Osteocyte (in vitro differentiated cells): Measurements from ENCODE around the gene PRKD1. TPM values are rescaled to one million over a fixed set of nuclear protein-coding genes. Genes with fewer than 3 reads are reported as not detected.
"Not testable (repeated sequence)": the region's sequence is repeated elsewhere in the genome, so short reads cannot be mapped to it uniquely, and the experiment has no call there.

ENCODE experiments used
- DNase-seq: peaks from one replicate; pipeline ENCODE4 v3.0.0; 2021; ENCODE audit warnings: mixed read lengths; ENCODE audit not compliant: unreplicated experiment; ENCODE audit errors: extremely low spot score
- H3K27ac Mint-ChIP-seq: one replicate; pipeline ENCODE4 v1.8.0; 2021; ENCODE audit warnings: mild to moderate bottlenecking, mixed read lengths; ENCODE audit not compliant: unreplicated experiment
- H3K27me3 Mint-ChIP-seq: one replicate; pipeline ENCODE4 v1.8.0; 2021; ENCODE audit warnings: mixed read lengths; ENCODE audit not compliant: unreplicated experiment
- H3K36me3 Mint-ChIP-seq: one replicate; pipeline ENCODE4 v1.8.0; 2021; ENCODE audit warnings: mixed read lengths; ENCODE audit not compliant: unreplicated experiment
- H3K4me1 Mint-ChIP-seq: one replicate; pipeline ENCODE4 v1.8.0; 2021; ENCODE audit warnings: mixed read lengths; ENCODE audit not compliant: unreplicated experiment
- H3K4me3 Mint-ChIP-seq: one replicate; pipeline ENCODE4 v1.8.0; 2021; ENCODE audit warnings: mild to moderate bottlenecking, moderate library complexity, mixed read lengths; ENCODE audit not compliant: unreplicated experiment
- H3K9me3 Mint-ChIP-seq: one replicate; pipeline ENCODE4 v1.8.0; 2021; ENCODE audit warnings: mixed read lengths; ENCODE audit not compliant: unreplicated experiment
- total RNA-seq: library from RNA; stranded (reverse); gene quantifications from 2 replicates; pipeline ENCODE4 v1.2.1, GENCODE V29; 2021
- TF ChIP-seq, protein P1 (sequence below): fragments of 200-600 bp; sonication (generic); IDR thresholded peaks from 2 replicates; pipeline ENCODE4 v1.5.0; 2021; ENCODE audit warnings: antibody characterized with exemption, mild to moderate bottlenecking, moderate library complexity

The PRKD1 gene
- total RNA-seq, 1 donor from 2014 or later = 6.6 TPM

DNA sequence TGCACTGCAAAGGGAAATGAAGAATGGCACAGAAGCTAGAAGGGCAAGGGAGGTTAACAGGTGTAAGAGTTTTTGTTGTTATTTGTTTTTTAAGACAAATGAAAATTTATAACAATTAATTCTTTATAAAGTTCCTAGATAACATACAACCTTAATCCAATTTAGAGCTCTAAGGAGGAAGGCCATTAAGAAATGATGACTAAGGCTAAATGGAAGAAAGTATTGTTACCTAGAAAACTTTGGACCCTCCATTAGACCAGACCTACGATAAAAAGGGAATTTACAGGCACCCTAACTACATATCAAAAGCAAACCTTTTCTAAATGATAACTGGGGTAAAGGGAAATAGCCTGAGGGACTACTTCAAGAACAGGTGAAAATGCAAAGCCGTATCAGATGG is 130.8 kb downstream of the PRKD1 start:
- no peaks in the 10 kb centered on the region for H3K36me3 Mint-ChIP-seq
- H3K4me1 Mint-ChIP-seq = no peaks in the 10 kb centered on the region
- no peak for DNase-seq
- no peaks in the 10 kb centered on the region for H3K27me3 Mint-ChIP-seq
- H3K9me3 Mint-ChIP-seq = no peaks in the 10 kb centered on the region
- TF ChIP-seq, protein P1, sequence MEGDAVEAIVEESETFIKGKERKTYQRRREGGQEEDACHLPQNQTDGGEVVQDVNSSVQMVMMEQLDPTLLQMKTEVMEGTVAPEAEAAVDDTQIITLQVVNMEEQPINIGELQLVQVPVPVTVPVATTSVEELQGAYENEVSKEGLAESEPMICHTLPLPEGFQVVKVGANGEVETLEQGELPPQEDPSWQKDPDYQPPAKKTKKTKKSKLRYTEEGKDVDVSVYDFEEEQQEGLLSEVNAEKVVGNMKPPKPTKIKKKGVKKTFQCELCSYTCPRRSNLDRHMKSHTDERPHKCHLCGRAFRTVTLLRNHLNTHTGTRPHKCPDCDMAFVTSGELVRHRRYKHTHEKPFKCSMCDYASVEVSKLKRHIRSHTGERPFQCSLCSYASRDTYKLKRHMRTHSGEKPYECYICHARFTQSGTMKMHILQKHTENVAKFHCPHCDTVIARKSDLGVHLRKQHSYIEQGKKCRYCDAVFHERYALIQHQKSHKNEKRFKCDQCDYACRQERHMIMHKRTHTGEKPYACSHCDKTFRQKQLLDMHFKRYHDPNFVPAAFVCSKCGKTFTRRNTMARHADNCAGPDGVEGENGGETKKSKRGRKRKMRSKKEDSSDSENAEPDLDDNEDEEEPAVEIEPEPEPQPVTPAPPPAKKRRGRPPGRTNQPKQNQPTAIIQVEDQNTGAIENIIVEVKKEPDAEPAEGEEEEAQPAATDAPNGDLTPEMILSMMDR = no peak
- H3K27ac Mint-ChIP-seq = no peak overlapping the region
- H3K4me3 Mint-ChIP-seq = no peak overlapping the region

DNA sequence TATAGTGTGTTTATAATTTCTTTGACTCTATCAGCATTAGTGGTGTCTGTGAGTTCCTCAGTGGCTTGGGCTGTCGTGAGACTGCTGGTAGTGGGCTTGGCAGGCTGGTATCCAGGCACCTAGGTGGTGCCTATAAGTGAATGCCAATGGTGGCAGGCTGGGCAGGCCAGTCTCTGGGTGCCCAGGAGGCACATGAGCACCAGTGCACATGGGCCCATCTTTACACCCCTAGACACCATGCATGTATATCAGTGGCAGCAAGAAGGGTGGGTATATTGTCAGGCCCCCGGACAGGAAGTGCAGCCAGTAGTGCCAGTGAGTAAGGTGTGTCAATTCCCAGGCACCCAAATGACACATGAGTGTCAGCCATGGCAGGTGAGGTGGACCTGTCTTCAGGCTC is 138.2 kb downstream of the PRKD1 start:
- Mint-ChIP-seq H3K27me3 (no peaks in the 10 kb centered on the region), H3K4me3 (no peak overlapping the region), H3K27ac (no peak overlapping the region), H3K9me3 (peaks cover 13% of the 10 kb centered on the region), H3K4me1 (no peaks in the 10 kb centered on the region), H3K36me3 (no peaks in the 10 kb centered on the region)
- DNase-seq = no peak
- TF ChIP-seq, protein P1 = no peak

- DNase-seq = no peak
- H3K4me1 Mint-ChIP-seq = no peaks in the 10 kb centered on the region
- TF ChIP-seq, protein P1 = no peak
- H3K4me3 Mint-ChIP-seq = no peak overlapping the region
- H3K27ac Mint-ChIP-seq = no peak overlapping the region
- H3K27me3 Mint-ChIP-seq = no peaks in the 10 kb centered on the region
- H3K9me3 Mint-ChIP-seq = peaks cover 23% of the 10 kb centered on the region
- H3K36me3 Mint-ChIP-seq = no peaks in the 10 kb centered on the region
Measured at GRCh38 chr14:29788093-29788492, 139.6 kb downstream of the PRKD1 start.

GRCh38 chr14:29783556-29783955 is 144.1 kb downstream of the PRKD1 start:
- TF ChIP-seq, protein P1 = no peak
- Mint-ChIP-seq H3K4me1 (no peaks in the 10 kb centered on the region), H3K4me3 (no peak overlapping the region), H3K27ac (no peak overlapping the region), H3K36me3 (no peaks in the 10 kb centered on the region), H3K9me3 (peaks cover 30% of the 10 kb centered on the region), H3K27me3 (no peaks in the 10 kb centered on the region)
- no peak for DNase-seq

DNA sequence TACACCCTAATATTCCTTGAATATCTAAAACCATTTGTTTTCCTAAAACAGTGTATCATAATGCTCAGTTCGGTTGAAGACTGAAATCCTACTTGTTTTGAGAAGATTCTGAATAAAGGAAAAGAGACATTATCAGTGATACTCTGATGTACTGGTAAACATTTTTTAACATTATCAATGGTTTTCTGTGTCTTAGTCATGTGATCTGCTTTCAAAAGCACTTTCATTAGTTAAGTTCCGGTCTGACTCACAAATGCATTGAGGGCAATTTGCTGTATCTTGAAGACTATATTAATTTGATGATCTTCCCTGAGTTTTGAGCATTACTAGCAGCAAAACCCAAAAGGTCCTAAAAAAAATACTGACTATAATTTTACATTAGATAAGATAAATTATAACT is 145.6 kb downstream of the PRKD1 start:
- TF ChIP-seq, protein P1 = no peak
- Mint-ChIP-seq H3K9me3 (peaks cover 44% of the 10 kb centered on the region), H3K27ac (no peak overlapping the region), H3K27me3 (no peaks in the 10 kb centered on the region), H3K4me3 (no peak overlapping the region), H3K36me3 (no peaks in the 10 kb centered on the region), H3K4me1 (no peaks in the 10 kb centered on the region)
- no peak for DNase-seq

DNA sequence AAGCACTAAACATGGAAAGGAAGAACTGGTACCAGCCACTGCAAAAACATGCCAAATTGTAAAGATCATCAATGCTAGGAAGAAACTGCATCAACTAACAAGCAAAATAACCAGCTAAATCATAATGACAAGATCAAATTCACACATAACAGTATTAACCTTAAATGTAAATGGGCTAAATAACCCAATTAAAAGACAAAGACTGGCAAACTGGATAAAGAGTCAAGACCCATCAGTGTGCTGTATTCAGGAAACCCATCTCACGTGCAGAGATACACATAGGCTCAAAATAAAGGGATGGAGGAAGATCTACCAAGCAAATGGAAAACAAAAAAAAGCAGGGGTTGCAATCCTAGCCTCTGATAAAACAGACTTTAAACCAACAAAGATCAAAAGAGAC is 150.5 kb downstream of the PRKD1 start:
- H3K36me3 Mint-ChIP-seq = not testable (repeated sequence)

More for the DNA sequence above, 150.5 kb downstream of the PRKD1 start:
- peaks cover 28% of the 10 kb centered on the region for H3K9me3 Mint-ChIP-seq
- H3K27me3 Mint-ChIP-seq, H3K4me3 Mint-ChIP-seq, H3K4me1 Mint-ChIP-seq, H3K27ac Mint-ChIP-seq, DNase-seq: not testable (repeated sequence)
